IPS-NIHi7 (cell line): Measurements from ENCODE around the gene ALOX5.
A peak's percentile ranks its signal among the peaks of the same experiment; 100 is the strongest.
"Not testable (repeated sequence)": the region's sequence is repeated elsewhere in the genome, so short reads cannot be mapped to it uniquely, and the experiment has no call there.

Experiments used
- DNase-seq: peaks from one replicate; pipeline ENCODE4 v3.0.0; 2012; ENCODE audit warnings: mixed read lengths; ENCODE audit errors: extremely low spot score

ALOX5 gene

DNA sequence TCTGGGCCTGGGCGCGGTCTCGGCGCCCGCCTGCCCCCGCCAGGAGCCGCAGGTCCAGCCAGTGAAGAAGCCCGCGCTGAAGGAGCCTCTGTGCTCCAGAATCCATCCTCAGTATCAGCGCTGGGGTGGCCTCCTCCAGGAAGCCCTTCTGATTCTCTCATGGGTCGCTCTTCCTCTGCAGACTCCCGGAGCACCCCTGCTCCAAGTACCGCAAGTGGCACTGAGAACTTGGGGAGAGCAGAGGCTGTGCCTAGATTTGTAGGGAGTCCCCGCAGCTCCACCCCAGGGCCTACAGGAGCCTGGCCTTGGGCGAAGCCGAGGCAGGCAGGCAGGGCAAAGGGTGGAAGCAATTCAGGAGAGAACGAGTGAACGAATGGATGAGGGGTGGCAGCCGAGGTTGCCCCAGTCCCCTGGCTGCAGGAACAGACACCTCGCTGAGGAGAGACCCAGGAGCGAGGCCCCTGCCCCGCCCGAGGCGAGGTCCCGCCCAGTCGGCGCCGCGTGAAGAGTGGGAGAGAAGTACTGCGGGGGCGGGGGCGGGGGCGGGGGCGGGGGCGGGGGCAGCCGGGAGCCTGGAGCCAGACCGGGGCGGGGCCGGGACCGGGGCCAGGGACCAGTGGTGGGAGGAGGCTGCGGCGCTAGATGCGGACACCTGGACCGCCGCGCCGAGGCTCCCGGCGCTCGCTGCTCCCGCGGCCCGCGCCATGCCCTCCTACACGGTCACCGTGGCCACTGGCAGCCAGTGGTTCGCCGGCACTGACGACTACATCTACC, at the start of gene ALOX5:
ALOX5 (plus strand) TSS at position 641 of the 774 bp plus-strand sequence; CDS start at position 705, 64 bp downstream.
- DNase-seq = peak; percentile 84

DNA sequence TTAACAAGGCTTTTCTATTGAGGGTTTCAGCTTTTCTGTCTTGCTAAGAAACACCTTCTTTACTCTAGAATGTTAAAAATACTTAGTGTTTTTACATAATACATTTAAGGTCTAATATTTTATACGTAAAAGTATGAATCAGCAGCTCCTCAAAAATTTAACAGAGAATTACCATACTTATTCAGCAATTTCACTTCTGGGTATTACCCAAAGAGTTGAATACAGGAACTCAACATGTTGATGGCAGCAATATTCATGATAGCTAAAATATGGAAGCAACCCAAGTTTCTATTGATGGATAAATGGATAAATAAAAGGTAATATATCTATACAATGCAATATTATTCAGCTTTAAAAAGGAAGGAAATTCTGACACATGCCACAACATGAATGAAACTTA, 48.9 kb upstream of the ALOX5 start:
- no peak for DNase-seq

DNA sequence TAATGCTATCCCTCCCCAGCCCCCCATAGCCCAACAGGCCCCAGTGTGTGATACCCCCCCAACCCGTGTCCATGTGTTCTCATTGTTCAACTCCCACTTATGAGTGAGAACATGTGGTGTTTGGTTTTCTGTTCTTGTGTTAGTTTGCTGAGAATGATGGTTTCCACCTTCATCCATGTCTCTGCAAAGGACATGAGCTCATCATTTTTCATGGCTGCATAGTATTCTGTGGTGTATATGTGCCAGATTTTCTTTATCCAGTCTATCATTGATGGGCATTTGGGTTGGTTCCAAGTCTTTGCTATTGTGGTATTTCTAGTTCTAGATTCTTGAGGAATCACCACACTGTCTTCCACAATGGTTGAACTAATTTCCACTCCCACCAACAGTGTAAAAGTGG, 47.2 kb upstream of the ALOX5 start:
- not testable (repeated sequence) for DNase-seq

DNA sequence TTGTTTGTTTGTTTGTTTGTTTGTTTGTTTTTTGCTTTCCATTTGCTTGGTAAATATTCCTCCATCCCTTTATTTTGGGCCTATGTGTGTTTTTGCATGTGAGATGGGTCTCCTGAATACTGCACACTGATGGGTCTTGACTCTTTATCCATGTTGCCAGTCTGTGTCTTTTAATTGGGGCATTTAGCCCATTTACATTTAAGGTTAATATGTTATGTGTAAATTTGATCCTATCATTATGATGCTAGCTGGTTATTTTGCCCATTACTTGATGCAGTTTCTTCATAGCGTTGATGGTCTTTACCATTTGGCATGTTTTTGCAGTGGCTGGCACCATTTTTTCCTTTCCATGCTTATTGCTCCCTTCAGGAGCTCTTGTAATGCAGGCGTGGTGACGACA, 42.2 kb upstream of the ALOX5 start:
- DNase-seq = not testable (repeated sequence)

DNA sequence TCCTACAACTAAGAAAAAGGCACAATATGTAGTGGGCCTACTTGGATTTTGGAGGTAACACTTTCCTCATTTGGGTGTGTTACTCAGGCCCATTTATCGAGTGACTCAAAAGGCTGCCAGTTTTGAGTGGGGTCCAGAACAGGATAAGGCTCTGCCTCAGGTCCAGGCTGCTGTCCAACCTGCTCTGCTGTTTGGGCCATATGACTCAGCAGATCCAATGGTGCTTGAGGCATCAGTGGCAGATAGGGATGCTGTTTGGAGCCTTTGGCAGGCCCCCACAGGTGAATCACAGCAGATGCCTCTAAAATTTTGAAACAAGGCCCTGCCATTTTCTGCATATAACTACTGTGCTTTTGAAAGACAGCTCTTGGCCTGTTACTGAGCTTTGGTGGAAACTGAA, 34.1 kb upstream of the ALOX5 start:
- DNase-seq = no peak

- not testable (repeated sequence) for DNase-seq
Observed at GRCh38 chr10:45340420-45340819, 33.6 kb upstream of the ALOX5 start.

- not testable (repeated sequence) for DNase-seq
Observed at GRCh38 chr10:45346652-45347335, 27.2 kb upstream of the ALOX5 start.

- not testable (repeated sequence) for DNase-seq
Observed at GRCh38 chr10:45347464-45347863, 26.6 kb upstream of the ALOX5 start.

GRCh38 chr10:45348196-45348765, 25.7 kb upstream of the ALOX5 start:
- not testable (repeated sequence) for DNase-seq

DNA sequence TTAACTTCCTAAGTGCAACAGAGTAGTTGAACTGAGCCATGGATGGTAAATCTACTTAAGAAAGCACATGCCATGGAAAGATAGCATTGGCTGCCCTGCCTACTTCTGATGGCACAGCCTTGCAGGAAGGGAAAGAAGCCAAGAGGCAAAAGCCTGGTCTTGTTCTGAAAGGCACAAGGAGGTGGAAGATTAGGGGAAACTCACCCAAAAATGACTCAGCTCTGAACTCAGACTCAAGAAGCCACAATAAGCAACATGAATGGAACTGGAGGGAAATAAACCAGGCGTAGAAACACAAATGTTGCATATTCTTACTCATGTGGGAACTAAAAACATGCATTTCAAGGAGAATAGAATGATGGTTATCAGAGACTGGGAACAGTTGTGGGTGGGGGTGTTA, 20.8 kb upstream of the ALOX5 start:
- DNase-seq = no peak

DNA sequence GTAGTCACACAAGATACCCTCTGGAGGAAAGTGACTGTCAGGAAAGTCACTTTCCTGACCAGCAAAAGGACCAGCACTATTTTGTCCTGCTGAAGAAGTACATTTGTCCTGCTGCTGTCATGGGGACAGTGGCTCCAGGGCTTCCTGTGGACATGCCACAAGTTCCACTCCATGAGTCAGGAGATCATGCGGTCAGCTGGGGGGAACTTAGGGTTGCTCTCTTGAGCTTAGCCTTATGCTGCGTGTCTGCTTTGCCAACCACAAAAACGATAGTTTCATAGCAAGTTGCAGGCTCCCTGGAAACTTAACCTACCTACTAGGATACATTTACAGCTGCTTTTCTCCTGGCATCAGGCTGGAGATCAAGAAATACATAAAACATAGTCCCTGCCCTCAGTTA, 19.8 kb upstream of the ALOX5 start:
- DNase-seq = no peak

DNA sequence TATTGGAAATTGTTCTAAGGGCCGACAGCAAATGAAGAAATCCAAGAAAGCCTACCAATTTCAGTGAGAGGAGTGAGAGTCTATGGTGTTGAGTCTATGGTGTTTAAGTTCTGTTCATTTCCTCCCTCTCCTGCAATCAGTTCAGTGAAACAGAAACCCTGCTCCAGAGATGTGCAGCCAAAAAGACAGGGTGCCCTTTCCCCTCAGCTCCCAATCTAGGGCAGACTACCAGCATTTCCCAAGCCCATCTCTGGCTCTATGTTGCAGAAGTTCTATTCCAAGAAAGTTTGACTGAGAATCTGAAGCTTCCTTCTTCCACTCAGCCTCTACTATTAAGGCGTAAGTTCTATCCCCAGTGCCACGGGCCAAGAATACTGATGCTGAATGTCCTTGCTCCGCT, 18.5 kb upstream of the ALOX5 start:
- no peak for DNase-seq

DNA sequence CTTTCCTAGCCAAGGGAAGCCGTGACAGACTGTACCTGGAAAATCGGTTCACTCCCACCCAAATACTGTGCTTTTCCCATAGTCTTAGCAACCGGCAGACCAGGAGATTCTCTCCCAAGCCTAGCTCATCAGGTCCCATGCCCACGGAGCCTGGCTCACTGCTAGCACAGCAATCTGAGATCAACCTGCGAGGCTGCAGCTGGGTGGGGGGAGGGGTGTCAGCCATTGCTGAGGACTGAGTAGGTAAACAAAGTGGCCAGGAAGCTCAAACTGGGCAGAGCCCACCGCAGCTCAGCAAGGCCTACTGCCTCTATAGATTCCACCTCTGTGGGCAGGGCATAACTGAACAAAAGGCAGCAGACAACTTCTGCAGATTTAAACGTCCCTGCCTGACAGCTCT, 15.1 kb upstream of the ALOX5 start:
- peak; percentile 8 for DNase-seq

- DNase-seq = not testable (repeated sequence)
Observed at GRCh38 chr10:45361983-45362799, 11.8 kb upstream of the ALOX5 start.

- DNase-seq = not testable (repeated sequence)
Observed at GRCh38 chr10:45367643-45368042, 6.4 kb upstream of the ALOX5 start.

DNA sequence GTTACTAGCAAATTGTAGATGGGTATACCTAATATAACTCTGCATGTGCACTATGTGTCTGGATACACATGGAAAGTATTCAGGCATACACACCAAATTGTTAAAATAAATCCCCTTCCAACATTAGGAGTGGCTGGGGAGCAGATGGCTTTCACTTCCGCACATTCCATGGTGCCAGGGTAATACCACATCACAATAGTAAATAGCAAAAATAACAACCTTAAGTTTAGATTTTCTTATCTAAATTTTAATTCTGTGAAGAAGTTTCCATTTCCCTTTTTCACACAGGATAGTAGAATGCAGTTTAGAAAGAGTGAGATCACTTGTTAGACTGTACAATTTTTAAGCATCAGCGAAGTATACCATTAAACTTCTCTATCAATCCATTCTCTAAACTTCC, 5.8 kb upstream of the ALOX5 start:
- no peak for DNase-seq

- no peak for DNase-seq
Observed at GRCh38 chr10:45370202-45370955, 3.6 kb upstream of the ALOX5 start.

DNA sequence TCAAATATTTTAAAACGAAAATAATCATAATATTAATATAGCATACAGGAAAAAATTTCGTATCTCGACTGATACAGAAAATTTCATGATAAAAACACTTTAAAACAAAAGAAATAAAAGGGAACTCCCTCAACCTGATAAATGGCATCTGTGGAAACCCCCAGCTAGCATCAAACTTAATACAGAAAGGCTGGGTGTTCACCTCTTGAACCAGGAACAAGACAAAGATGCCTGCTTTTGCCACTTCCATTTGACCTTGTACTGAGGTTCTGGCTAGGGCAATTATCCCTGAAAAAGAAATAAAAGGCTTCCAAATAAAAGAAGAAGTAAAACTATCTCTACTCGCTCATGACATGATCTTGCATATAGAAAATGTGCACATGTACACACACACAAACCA, 2.5 kb upstream of the ALOX5 start:
- DNase-seq = no peak

DNA sequence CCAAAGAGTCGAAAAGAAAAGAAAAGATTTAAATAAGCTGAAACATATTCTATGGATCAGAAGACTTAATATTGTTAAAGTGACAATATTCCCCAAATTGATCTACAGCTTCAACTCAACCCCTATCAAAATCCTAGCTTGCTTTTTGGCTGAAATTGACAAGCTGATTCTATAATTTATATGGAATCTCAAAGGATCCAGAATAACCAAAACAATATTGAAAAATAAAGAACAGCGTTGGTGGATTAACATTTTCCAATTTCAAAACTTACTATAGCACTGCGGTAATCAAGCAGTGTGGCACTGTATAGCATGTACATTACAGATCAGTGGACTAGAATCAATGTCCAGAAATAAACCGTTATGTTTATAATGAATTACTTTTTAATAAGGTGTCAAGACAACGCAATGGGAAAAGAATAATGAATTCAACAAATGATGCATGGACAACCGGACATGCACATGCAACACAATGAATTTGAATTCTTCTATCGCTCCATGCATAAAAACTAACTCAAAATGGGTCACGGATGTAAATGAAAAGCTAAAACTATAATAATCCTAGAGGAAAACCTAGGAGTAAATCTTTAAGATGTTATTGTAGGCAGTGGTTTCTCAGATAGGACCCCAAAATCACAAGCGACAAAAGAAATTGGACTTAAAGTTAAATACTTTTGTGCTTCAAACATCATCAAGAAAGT, 1.6 kb upstream of the ALOX5 start:
- DNase-seq = no peak

GRCh38 chr10:45373003-45373575, 927 bp upstream of the ALOX5 start:
- DNase-seq = peak; percentile 20
